GM12892 (cell line): Measurements from ENCODE around the gene SYNE1.

Experiments
- POLR2A ChIP-seq: IDR thresholded peaks from 2 replicates; pipeline ENCODE4 v1.6.1; 2011; ENCODE audit warnings: low read depth, low read length, control low read depth
- POLR2AphosphoS5 ChIP-seq: IDR thresholded peaks from 2 replicates; pipeline ENCODE4 v1.6.1; 2011; ENCODE audit warnings: low read depth, low read length, control low read depth
- TAF1 ChIP-seq: IDR thresholded peaks from 2 replicates; pipeline ENCODE4 v1.6.1; 2011; ENCODE audit warnings: low read depth, mild to moderate bottlenecking, control low read depth, low read length, borderline replicate concordance

- no peak for TF ChIP-seq POLR2AphosphoS5
- no peak for TF ChIP-seq POLR2A
- TF ChIP-seq TAF1: no peak
These were observed 259.0 kb downstream of the SYNE1 start for GRCh38 chr6:152378169-152378568.
